Right lobe of liver (tissue), 6 donors: ENCODE data around the gene DCTD. TPM values are rescaled to one million over a fixed set of nuclear protein-coding genes. Genes with fewer than 3 reads are reported as not detected.
A peak's percentile ranks its signal among the peaks of the same experiment; 100 is the strongest.

ENCODE experiments used
- ATAC-seq, 4 donors: fragments of 200-7000 bp; cut with Tn5 transposase; one replicate each; pipeline ENCODE4 v1.9.1; 2020; ENCODE audit warnings: mild to moderate bottlenecking in 4 of 4, moderate library complexity in 4 of 4
- DNase-seq, 3 donors: peaks; one replicate each; pipeline ENCODE4 v3.0.0-alpha.2; 2020
- H3K27ac ChIP-seq, 3 donors: fragments of 200-600 bp; one replicate each; pipeline ENCODE4 v1.8.0; 2022
- H3K27me3 ChIP-seq, 2 donors: fragments of 200-600 bp; one replicate each; pipeline ENCODE4 v1.8.0; 2022
- H3K36me3 ChIP-seq, 4 donors: fragments of 200-600 bp; sonication (generic) in 1 of 4; one replicate each; pipeline versions ENCODE4 v1.5.1 to v1.8.0; 2017 to 2022; ENCODE audit warnings: control low read depth in 1 of 4
- H3K4me1 ChIP-seq, 4 donors: fragments of 200-600 bp; sonication (generic) in 1 of 4; one replicate each; pipeline versions ENCODE4 v1.5.1 to v1.8.0; 2017 to 2022; ENCODE audit warnings: control low read depth in 1 of 4
- H3K4me3 ChIP-seq, 3 donors: fragments of 200-600 bp; one replicate each; pipeline ENCODE4 v1.8.0; 2022
- H3K9me3 ChIP-seq, 4 donors: fragments of 200-600 bp; sonication (generic) in 1 of 4; one replicate each; pipeline versions ENCODE4 v1.5.1 to v1.8.0; 2017 to 2022; ENCODE audit warnings: control low read depth in 1 of 4
- CTCF ChIP-seq, 4 donors: fragments of 200-600 bp in 3 of 4; fragments of 450-650 bp in 1 of 4; IDR thresholded peaks; one replicate each; pipeline versions ENCODE4 v1.5.1 to v1.8.0; 2016 to 2022; ENCODE audit warnings: antibody characterized with exemption in 4 of 4, mild to moderate bottlenecking in 2 of 4
- POLR2A ChIP-seq: fragments of 450-650 bp; IDR thresholded peaks from one replicate; pipeline ENCODE4 v1.6.1; 2017; ENCODE audit warnings: antibody characterized with exemption, mild to moderate bottlenecking
- WGBS: methylation state at CpG from one replicate; pipeline ENCODE4 v1.1.6; 2018; ENCODE audit warnings: low coverage, low lambda C conversion rate; ENCODE audit not compliant: insufficient coverage; ENCODE audit errors: missing lambda C conversion rate; 5-methylcytosine and 5-hydroxymethylcytosine counted together
- intact Hi-C, 2 donors: fragments of 100-400 bp; cut with DNase I; formaldehyde crosslinking; loops; one replicate each; pipeline versions ENCODE4 v1.11.2 to v1.14.1; 2022
- total RNA-seq, 6 experiments: library from RNA; depleted of rRNA in 2 of 6; stranded (reverse); fragments of >200 nt in 2 of 6; fragmentation: NEBNext Ultra II Directional in 3 of 6; extraction: Animal tissue kit (Norgen Biotek cat#: 25700) in 3 of 6; gene quantifications; one replicate each; pipeline versions ENCODE4 v1.1.0 to v1.2.4, GENCODE V29; 2016 to 2023
- donor health status: DM: no; HTN: yes; CAD: no.
- donor health status: DM: no; HTN: no; CAD: no.
- donor health status: DM: no; HTN: no; CAD: no.
- donor health status: DM: no; HTN: yes; CAD: no.
- donor health status: DM: no; HTN: yes; CAD: no.

Gene DCTD
- total RNA-seq, 6 experiments from 2014 or later, result 45.7 to 61.3 (median 51.2) TPM

GRCh38 chr4:182895791-182896292 is 21.3 kb downstream of the DCTD start:
- Histone ChIP-seq H3K4me1 (peaks cover 0 to 45% (median 25%) of the 10 kb centered on the region in 4 donors), H3K27me3 (no peaks in the 10 kb centered on the region), H3K9me3 (no peaks in the 10 kb centered on the region), H3K36me3 (peaks cover 0 to 35% (median 4%) of the 10 kb centered on the region in 4 donors), H3K4me3 (no peak overlapping the region), H3K27ac (peak overlapping the region in 2 of 3 donors; percentile 2 to 69)
- intact Hi-C loops, result no loop called here
- peak; percentile 55 to 84 (median 80) for DNase-seq
- TF ChIP-seq CTCF (IDR thresholded peaks at IDR 0.05) (no peak), POLR2A (peak; percentile 26)
- peak; percentile 70 to 79 (median 78) for ATAC-seq
- WGBS, result 27% methylated on average over 12 of the region's 12 CpGs

GRCh38 chr4:182894681-182895275 is 22.4 kb downstream of the DCTD start:
- intact Hi-C loops, result no loop called here
- Histone ChIP-seq H3K27ac (peak overlapping the region in 2 of 3 donors; percentile 45 to 69), H3K4me1 (peaks cover 0 to 45% (median 23%) of the 10 kb centered on the region in 4 donors), H3K9me3 (no peaks in the 10 kb centered on the region), H3K4me3 (no peak overlapping the region), H3K36me3 (peaks cover 8 to 45% (median 9%) of the 10 kb centered on the region in 4 donors), H3K27me3 (no peaks in the 10 kb centered on the region)
- WGBS, result 90% methylated on average over 9 of the region's 18 CpGs
- TF ChIP-seq POLR2A (no peak), CTCF (IDR thresholded peaks at IDR 0.05) (no peak)
- DNase-seq, result no peak
- no peak for ATAC-seq

- no peak overlapping the region for H3K27ac ChIP-seq
- no peak for TF ChIP-seq POLR2A
- no peak for TF ChIP-seq CTCF (IDR thresholded peaks at IDR 0.05)
- no peaks in the 10 kb centered on the region for H3K9me3 ChIP-seq
- peaks cover 8 to 51% (median 9%) of the 10 kb centered on the region in 4 donors for H3K36me3 ChIP-seq
- intact Hi-C loops, result no loop called here
- DNase-seq (no peak), ATAC-seq (no peak)
- no peak overlapping the region for H3K4me3 ChIP-seq
- no peaks in the 10 kb centered on the region for H3K27me3 ChIP-seq
- 93% methylated on average over 14 of the region's 19 CpGs for WGBS
- H3K4me1 ChIP-seq, result peaks cover 0 to 35% (median 16%) of the 10 kb centered on the region in 4 donors
Observed at GRCh38 chr4:182893474-182894080, 23.6 kb downstream of the DCTD start.

- peaks cover 8 to 55% (median 9%) of the 10 kb centered on the region in 4 donors for H3K36me3 ChIP-seq
- no peak for TF ChIP-seq POLR2A
- TF ChIP-seq CTCF (IDR thresholded peaks at IDR 0.05), result no peak
- 89% methylated on average over 6 of the region's 6 CpGs for WGBS
- H3K4me3 ChIP-seq, result no peak overlapping the region
- DNase-seq (no peak), ATAC-seq (no peak)
- intact Hi-C loops, result no loop called here
- H3K9me3 ChIP-seq, result no peaks in the 10 kb centered on the region
- H3K4me1 ChIP-seq, result peaks cover 0 to 31% (median 14%) of the 10 kb centered on the region in 4 donors
- H3K27ac ChIP-seq, result no peak overlapping the region
- H3K27me3 ChIP-seq, result no peaks in the 10 kb centered on the region
Observed at GRCh38 chr4:182893047-182893446, 24.1 kb downstream of the DCTD start.
